Loucy (cell line): ENCODE results near the gene YWHAE.

ENCODE experiments used
- CTCF ChIP-seq: fragments of 200-600 bp; sonication (generic); conservative IDR thresholded peaks from 2 replicates; pipeline ENCODE4 v1.5.1; 2014; ENCODE audit warnings: mild to moderate bottlenecking, antibody characterized with exemption, low read length
- EZH2phosphoT487 ChIP-seq: fragments of 200-600 bp; IDR thresholded peaks from 2 replicates; pipeline ENCODE4 v1.6.1; 2018; ENCODE audit warnings: antibody characterized with exemption, mild to moderate bottlenecking, moderate library complexity, borderline replicate concordance

- TF ChIP-seq CTCF (no peak), EZH2phosphoT487 (no peak)
Observed at GRCh38 chr17:1322014-1322428, 78.0 kb downstream of the YWHAE start.
